Tibial artery (tissue), 4 donors: ENCODE results near the gene MSMB.

Experiments used
- DNase-seq, 2 donors: peaks; one replicate each; pipeline ENCODE4 v3.0.0-alpha.2; 2019
- H3K27ac ChIP-seq, 2 donors: fragments of 200-600 bp; sonication (generic) in 1 of 2; 1 replicate in 1 of 2; 2 replicates in 1 of 2; pipeline ENCODE4 v1.5.1; 2018 to 2019; ENCODE audit warnings: mild to moderate bottlenecking in 1 of 2
- H3K27me3 ChIP-seq, 2 donors: fragments of 200-600 bp; sonication (generic) in 1 of 2; one replicate each; pipeline versions ENCODE4 v1.5.1 to v1.6.0; 2016 to 2019
- H3K36me3 ChIP-seq, 3 donors: fragments of 200-600 bp; sonication (generic) in 2 of 3; one replicate each; pipeline ENCODE4 v1.5.1; 2016 to 2019; ENCODE audit warnings: mild to moderate bottlenecking in 2 of 3
- H3K4me1 ChIP-seq, 4 donors: fragments of 200-600 bp; sonication (generic) in 2 of 4; 1 replicate in 3 of 4; 2 replicates in 1 of 4; pipeline ENCODE4 v1.5.1; 2016 to 2019
- H3K4me3 ChIP-seq, 2 donors: fragments of 200-600 bp; sonication (generic) in 1 of 2; 1 replicate in 1 of 2; 2 replicates in 1 of 2; pipeline ENCODE4 v1.5.1; 2018 to 2019; ENCODE audit warnings: mild to moderate bottlenecking in 2 of 2
- H3K9me3 ChIP-seq, 3 donors: fragments of 200-600 bp; sonication (generic) in 1 of 3; one replicate each; pipeline ENCODE4 v1.5.1; 2016 to 2019
- intact Hi-C: fragments of 100-400 bp; cut with DNase I; formaldehyde crosslinking; loops from one replicate; pipeline ENCODE4 v1.15.0; 2023; ENCODE audit warnings: low total_unique reads
- TF ChIP-seq, protein P1 (sequence below), 2 experiments: fragments of 200-600 bp in 1 of 2; fragments of 450-650 bp in 1 of 2; IDR thresholded peaks; one replicate each; pipeline ENCODE4 v1.5.1; 2017 to 2019; ENCODE audit warnings: antibody characterized with exemption in 2 of 2, mild to moderate bottlenecking in 1 of 2, moderate library complexity in 1 of 2

Gene MSMB

DNA sequence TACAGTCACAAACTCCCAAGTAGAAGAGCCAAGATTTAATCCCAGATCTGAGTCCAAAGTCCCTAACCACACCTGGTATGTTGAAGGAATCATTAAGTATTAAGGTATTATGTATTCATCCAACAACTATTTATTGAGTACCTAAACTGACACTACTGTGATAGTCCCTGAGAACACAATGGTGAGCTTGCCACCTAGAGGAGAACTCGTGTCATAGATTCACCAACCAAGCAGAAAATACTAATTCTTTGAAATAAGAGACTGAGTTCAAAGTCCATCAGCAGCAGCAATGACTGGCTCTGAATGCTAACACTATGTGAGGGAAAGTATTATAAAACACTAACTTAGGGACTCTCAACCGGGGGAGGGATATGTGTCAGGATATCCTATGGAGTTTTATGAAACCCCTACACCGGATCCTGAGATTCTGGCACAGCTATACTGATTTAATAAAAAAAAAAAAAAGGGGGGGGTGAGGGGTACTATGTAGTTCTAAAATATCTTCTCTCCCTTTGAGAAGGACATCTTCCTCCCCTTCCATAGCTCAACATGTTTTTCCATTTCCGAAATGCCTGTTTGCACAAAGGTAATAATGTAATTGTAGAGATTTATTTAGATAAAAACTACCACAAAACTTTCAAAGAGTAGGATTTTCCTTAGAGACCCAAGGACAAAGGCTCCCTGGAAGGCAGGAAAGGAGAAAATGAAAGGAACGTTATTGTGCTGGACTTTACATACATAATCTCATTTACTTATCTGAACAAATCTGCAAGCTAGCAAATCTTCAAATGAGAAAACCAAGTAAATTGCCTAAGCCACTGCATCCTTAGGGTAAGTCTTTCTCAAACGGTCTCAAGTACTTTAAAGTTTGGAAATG lies 17.2 kb downstream of the MSMB start:
- Histone ChIP-seq H3K4me3 (peak overlapping the region; percentile 76 to 87), H3K27ac (peak overlapping the region; percentile 91 to 92), H3K36me3 (no peaks in the 10 kb centered on the region), H3K27me3 (no peaks in the 10 kb centered on the region), H3K9me3 (no peaks in the 10 kb centered on the region), H3K4me1 (peaks cover 0 to 60% (median 46%) of the 10 kb centered on the region in 4 donors)
- DNase-seq = no peak
- intact Hi-C loops = no loop called here
- TF ChIP-seq, protein P1, sequence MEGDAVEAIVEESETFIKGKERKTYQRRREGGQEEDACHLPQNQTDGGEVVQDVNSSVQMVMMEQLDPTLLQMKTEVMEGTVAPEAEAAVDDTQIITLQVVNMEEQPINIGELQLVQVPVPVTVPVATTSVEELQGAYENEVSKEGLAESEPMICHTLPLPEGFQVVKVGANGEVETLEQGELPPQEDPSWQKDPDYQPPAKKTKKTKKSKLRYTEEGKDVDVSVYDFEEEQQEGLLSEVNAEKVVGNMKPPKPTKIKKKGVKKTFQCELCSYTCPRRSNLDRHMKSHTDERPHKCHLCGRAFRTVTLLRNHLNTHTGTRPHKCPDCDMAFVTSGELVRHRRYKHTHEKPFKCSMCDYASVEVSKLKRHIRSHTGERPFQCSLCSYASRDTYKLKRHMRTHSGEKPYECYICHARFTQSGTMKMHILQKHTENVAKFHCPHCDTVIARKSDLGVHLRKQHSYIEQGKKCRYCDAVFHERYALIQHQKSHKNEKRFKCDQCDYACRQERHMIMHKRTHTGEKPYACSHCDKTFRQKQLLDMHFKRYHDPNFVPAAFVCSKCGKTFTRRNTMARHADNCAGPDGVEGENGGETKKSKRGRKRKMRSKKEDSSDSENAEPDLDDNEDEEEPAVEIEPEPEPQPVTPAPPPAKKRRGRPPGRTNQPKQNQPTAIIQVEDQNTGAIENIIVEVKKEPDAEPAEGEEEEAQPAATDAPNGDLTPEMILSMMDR (IDR thresholded peaks at IDR 0.05) = peak; percentile 35 to 45

DNA sequence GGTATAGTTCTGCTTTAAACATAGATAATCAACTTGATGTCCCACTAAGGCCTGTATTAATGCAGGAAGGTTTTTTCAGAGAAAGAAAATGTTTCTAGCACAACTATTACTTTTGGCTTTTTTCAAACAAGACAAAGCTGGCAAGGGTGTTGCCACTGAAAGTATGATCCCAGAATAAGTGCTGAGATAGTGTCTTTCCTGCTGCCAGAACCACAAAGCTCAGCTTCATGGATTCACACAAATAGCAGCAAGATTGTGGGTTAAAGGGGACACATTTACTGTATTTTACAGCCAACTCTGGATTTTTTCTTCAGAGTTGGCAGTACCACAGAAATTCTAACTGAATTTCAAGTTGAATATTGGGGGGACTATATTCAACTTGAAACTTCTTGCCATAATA lies 20.0 kb downstream of the MSMB start:
- Histone ChIP-seq H3K4me3 (no peak overlapping the region), H3K4me1 (peaks cover 0 to 79% (median 57%) of the 10 kb centered on the region in 4 donors), H3K36me3 (no peaks in the 10 kb centered on the region), H3K27ac (no peak overlapping the region), H3K9me3 (no peaks in the 10 kb centered on the region), H3K27me3 (no peaks in the 10 kb centered on the region)
- intact Hi-C loops = no loop called here
- DNase-seq = no peak
- TF ChIP-seq, protein P1 (IDR thresholded peaks at IDR 0.05) = no peak

GRCh38 chr10:46025406-46025805 lies 20.7 kb downstream of the MSMB start:
- intact Hi-C loops = no loop called here
- H3K4me1 ChIP-seq = peaks cover 0 to 76% (median 56%) of the 10 kb centered on the region in 4 donors
- H3K4me3 ChIP-seq = no peak overlapping the region
- H3K27me3 ChIP-seq = no peaks in the 10 kb centered on the region
- DNase-seq = no peak
- H3K9me3 ChIP-seq = no peaks in the 10 kb centered on the region
- TF ChIP-seq, protein P1 (IDR thresholded peaks at IDR 0.05) = no peak
- H3K36me3 ChIP-seq = no peaks in the 10 kb centered on the region
- H3K27ac ChIP-seq = no peak overlapping the region

DNA sequence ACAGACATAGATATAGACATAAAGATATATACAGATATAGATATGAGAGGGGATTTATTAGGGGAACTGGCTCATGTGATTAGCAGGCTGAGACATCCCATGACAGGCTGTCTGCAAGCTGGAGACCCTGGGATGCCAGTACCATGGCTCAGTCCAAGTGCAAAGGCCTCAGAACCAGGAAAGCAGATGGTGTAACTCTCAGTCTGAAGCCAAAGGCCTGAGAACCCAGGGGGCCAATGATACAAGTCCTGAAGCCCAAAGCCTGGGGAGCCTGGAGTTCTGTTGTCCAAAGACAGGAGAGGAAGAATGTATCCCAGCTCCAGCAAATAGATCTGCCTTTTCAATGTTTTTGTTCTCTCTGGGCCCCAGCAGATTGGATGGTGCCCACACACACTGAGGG lies 21.1 kb downstream of the MSMB start:
- no peak overlapping the region for H3K27ac ChIP-seq
- H3K36me3 ChIP-seq = no peaks in the 10 kb centered on the region
- H3K27me3 ChIP-seq = no peaks in the 10 kb centered on the region
- intact Hi-C loops = no loop called here
- peaks cover 0 to 80% (median 58%) of the 10 kb centered on the region in 4 donors for H3K4me1 ChIP-seq
- no peaks in the 10 kb centered on the region for H3K9me3 ChIP-seq
- H3K4me3 ChIP-seq = no peak overlapping the region
- TF ChIP-seq, protein P1 (IDR thresholded peaks at IDR 0.05) = no peak
- DNase-seq = no peak

DNA sequence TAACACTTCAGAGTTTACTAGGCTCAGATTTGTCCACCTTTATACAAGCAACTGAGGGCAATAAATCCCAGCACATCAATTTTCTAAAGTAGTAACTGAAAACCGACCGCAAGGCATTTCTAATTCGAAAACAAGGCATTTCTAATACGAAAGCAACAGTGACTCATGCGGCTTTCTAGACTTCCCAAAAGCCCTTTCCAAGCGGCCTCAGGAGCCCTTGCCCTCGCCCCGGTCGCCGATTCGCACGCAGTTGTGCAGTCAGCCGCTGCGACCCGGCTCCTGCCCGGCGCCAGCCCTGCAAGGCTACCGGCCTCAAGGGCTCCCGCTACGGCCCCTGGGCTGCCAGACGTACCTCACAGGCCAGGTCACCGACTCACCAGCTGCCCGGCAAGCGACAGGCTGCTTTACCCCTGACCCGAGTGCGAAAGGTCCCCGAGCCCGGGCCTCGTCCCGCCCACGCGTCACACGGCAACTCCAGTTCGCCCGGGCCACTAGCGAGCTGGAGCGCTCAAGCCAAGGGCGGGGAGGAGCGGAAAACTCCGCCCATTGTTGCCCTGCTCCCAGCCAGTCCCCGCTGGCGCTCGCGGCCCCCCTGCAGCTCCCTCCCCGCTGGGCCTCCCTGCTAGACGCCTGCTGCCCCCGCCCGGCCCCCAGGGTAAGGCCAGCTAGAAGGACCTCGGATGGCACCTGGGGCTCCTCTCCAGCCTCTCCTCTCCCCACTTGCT lies 22.9 kb downstream of the MSMB start:
- H3K27ac ChIP-seq = peak overlapping the region; percentile 76 to 80
- peak overlapping the region; percentile 56 to 74 for H3K4me3 ChIP-seq
- peak; percentile 89 to 95 for DNase-seq
- H3K9me3 ChIP-seq = no peaks in the 10 kb centered on the region
- no peaks in the 10 kb centered on the region for H3K36me3 ChIP-seq
- no peaks in the 10 kb centered on the region for H3K27me3 ChIP-seq
- peaks cover 0 to 77% (median 55%) of the 10 kb centered on the region in 4 donors for H3K4me1 ChIP-seq
- TF ChIP-seq, protein P1 (IDR thresholded peaks at IDR 0.05) = peak in 1 of 2 experiments; percentile 9
- intact Hi-C loops = no loop called here
